Measurements from ENCODE around the gene MRPL32.

Gene MRPL32

GRCh38 chr7:42980084-42980483, 47.9 kb downstream of the MRPL32 start:
- TF ChIP-seq CTCF (conservative IDR thresholded peaks at IDR 0.05; ENCODE audit: low read depth, low read length): no peak
- no peak for DNase-seq (ENCODE audit: low read depth)
- no peak overlapping the region for H3K4me3 ChIP-seq (ENCODE audit: low read length)

GRCh38 chr7:42980514-42980913, 48.3 kb downstream of the MRPL32 start:
- no peak overlapping the region for H3K4me3 ChIP-seq (ENCODE audit: low read length)
- TF ChIP-seq CTCF (conservative IDR thresholded peaks at IDR 0.05; ENCODE audit: low read depth, low read length): no peak
- no peak for DNase-seq (ENCODE audit: low read depth)

- no peak for DNase-seq (ENCODE audit: low read depth)
- no peak overlapping the region for H3K4me3 ChIP-seq (ENCODE audit: low read length)
- no peak for TF ChIP-seq CTCF (conservative IDR thresholded peaks at IDR 0.05; ENCODE audit: low read depth, low read length)
Measured at GRCh38 chr7:42981601-42982000, 49.4 kb downstream of the MRPL32 start.

GRCh38 chr7:42982604-42983115, 50.5 kb downstream of the MRPL32 start:
- DNase-seq (ENCODE audit: low read depth): no peak
- H3K4me3 ChIP-seq (ENCODE audit: low read length): no peak overlapping the region
- no peak for TF ChIP-seq CTCF (conservative IDR thresholded peaks at IDR 0.05; ENCODE audit: low read depth, low read length)

GRCh38 chr7:42984137-42984536, 52.0 kb downstream of the MRPL32 start:
- DNase-seq (ENCODE audit: low read depth): no peak
- TF ChIP-seq CTCF (conservative IDR thresholded peaks at IDR 0.05; ENCODE audit: low read depth, low read length): no peak
- no peak overlapping the region for H3K4me3 ChIP-seq (ENCODE audit: low read length)

- TF ChIP-seq CTCF (conservative IDR thresholded peaks at IDR 0.05; ENCODE audit: low read depth, low read length): no peak
- DNase-seq (ENCODE audit: low read depth): no peak
- H3K4me3 ChIP-seq (ENCODE audit: low read length): no peak overlapping the region
Measured at GRCh38 chr7:42986213-42986612, 54.0 kb downstream of the MRPL32 start.

GRCh38 chr7:42986781-42987248, 54.6 kb downstream of the MRPL32 start:
- H3K4me3 ChIP-seq (ENCODE audit: low read length): no peak overlapping the region
- DNase-seq (ENCODE audit: low read depth): no peak
- no peak for TF ChIP-seq CTCF (conservative IDR thresholded peaks at IDR 0.05; ENCODE audit: low read depth, low read length)

Measured in retinal pigment epithelial cell (primary cell).